ENCODE data around the gene ZNF23.

ZNF23 gene

DNA sequence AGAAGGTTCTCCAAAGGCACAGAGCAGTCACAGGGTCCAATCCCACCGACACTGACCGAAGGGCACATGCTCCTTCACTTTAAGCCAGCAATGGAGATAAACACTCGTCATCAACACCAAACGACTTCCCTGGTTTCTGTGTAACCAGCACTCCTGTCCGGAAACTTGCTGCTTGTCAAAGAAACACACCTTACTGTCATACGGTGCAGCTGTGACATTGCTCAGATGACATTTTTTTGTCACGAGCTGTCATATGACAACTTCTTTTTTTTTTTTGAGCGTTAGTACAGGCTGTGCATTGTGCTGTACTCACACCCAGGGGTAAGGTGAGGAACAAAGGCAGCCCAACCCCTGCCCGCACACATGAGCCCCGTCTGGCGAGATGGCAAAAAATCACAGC lies 59.4 kb downstream of the ZNF23 start:
- CTCF ChIA-PET = interaction anchor here (0.7 to 1.6 kb wide), 3 partner anchors 9 to 146 kb away, joined by 3 to 7 read pairs (median 6); no protein-coding TSS in a partner anchor
- no peak for DNase-seq (ENCODE audit: extremely low spot score)
- no peak for TF ChIP-seq L3MBTL2 (conservative IDR thresholded peaks at IDR 0.05)
- no peak for TF ChIP-seq TARDBP (IDR thresholded peaks at IDR 0.05)
- POLR2A ChIA-PET = no interaction called here

DNA sequence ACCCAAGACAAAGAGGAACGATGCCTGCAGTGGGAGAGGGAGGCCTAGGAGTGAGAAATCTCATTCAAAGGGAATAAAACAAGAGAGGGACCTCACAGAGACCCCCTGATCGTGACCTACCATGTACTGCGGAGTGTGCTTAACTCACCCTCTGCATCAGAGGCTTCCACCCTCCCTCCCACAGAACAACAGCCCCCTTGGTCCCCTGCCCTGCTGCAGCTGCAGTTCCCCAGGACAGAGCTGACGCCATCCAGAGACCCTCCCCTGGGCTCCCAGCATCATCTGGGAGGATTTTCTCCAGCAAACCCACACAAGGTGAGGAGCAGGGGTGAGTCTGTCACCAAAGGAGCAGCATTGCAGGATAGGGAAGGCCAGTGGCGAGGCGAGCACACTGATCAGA lies 60.0 kb downstream of the ZNF23 start:
- TF ChIP-seq PKNOX1 (IDR thresholded peaks at IDR 0.05) = no peak
- TF ChIP-seq ARNT (IDR thresholded peaks at IDR 0.05) = no peak
- no peak for TF ChIP-seq SP1 (IDR thresholded peaks at IDR 0.05)
- no peak for TF ChIP-seq LEF1 (IDR thresholded peaks at IDR 0.05; ENCODE audit: borderline replicate concordance)
- TF ChIP-seq ELF4 (IDR thresholded peaks at IDR 0.05) = no peak
- no peak for TF ChIP-seq FOXK2 (IDR thresholded peaks at IDR 0.05)
- TF ChIP-seq L3MBTL2 (conservative IDR thresholded peaks at IDR 0.05) = no peak
- TF ChIP-seq NFRKB (IDR thresholded peaks at IDR 0.05) = no peak
- TF ChIP-seq FOXM1 (IDR thresholded peaks at IDR 0.05; ENCODE audit: borderline replicate concordance) = no peak
- no peak for TF ChIP-seq SUZ12 (IDR thresholded peaks at IDR 0.05)
- TF ChIP-seq BHLHE40 (IDR thresholded peaks at IDR 0.05; ENCODE audit: borderline replicate concordance) = no peak
- no peak for TF ChIP-seq FOXA1 (IDR thresholded peaks at IDR 0.05)
- TF ChIP-seq HDGF (IDR thresholded peaks at IDR 0.05; ENCODE audit: borderline replicate concordance) = no peak
- TF ChIP-seq ZNF384 (IDR thresholded peaks at IDR 0.05) = no peak
- no peak for TF ChIP-seq CTBP1 (IDR thresholded peaks at IDR 0.05; ENCODE audit: borderline replicate concordance)
- TF ChIP-seq TARDBP (IDR thresholded peaks at IDR 0.05) = no peak
- DNase-seq (ENCODE audit: extremely low spot score) = no peak
- ChIA-PET POLR2A (no interaction called here), CTCF (no interaction called here)

DNA sequence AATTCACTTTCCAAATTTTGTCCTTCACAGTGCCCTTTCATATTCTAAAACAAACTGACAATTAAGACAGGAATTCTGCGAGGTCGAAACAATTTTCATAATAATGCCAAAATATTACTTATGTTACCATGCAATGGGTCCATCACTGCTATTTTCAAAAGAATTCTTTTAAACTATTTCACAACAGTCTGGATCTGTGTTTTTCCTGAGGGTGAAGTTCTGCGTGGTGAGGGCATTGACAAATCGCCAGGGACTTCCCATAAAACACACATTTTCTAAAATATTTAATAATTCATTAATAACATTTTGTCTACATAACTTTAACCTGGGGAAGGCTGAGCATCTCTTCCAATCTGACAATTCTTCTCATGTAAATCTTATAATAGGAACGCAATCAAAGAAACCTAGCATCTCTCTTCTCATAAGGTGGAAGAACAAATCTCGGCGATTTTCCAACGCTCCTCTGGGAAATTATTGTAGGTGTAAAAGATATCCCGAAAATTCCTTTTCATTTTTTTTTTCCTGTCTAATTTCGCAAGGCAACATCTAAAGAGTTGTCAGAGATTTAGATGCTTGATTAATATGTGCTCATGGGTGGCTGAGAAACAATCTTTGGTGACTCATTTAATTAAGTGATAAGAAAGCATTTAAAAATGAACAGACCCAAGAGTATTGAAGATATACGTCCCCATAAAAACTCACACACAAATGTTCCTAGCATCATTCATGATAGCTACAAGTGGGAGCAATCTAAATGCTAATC lies 62.1 kb downstream of the ZNF23 start:
- ChIA-PET POLR2A (no interaction called here), CTCF (interaction anchor here (1.5 kb wide), 1 partner anchor 13 kb away, joined by 3 read pairs; no protein-coding TSS in a partner anchor)
- DNase-seq (ENCODE audit: extremely low spot score) = no peak
- TF ChIP-seq SUZ12 (IDR thresholded peaks at IDR 0.05) = no peak
- no peak for TF ChIP-seq FOXM1 (IDR thresholded peaks at IDR 0.05; ENCODE audit: borderline replicate concordance)
- TF ChIP-seq FOXK2 (IDR thresholded peaks at IDR 0.05) = no peak
- no peak for TF ChIP-seq SP1 (IDR thresholded peaks at IDR 0.05)
- TF ChIP-seq FOXA1 (IDR thresholded peaks at IDR 0.05) = no peak
- no peak for TF ChIP-seq ELF4 (IDR thresholded peaks at IDR 0.05)
- no peak for TF ChIP-seq ZNF384 (IDR thresholded peaks at IDR 0.05)
- no peak for TF ChIP-seq ARNT (IDR thresholded peaks at IDR 0.05)
- TF ChIP-seq NFRKB (IDR thresholded peaks at IDR 0.05) = no peak
- TF ChIP-seq PKNOX1 (IDR thresholded peaks at IDR 0.05) = no peak
- TF ChIP-seq LEF1 (IDR thresholded peaks at IDR 0.05; ENCODE audit: borderline replicate concordance) = no peak
- no peak for TF ChIP-seq BHLHE40 (IDR thresholded peaks at IDR 0.05; ENCODE audit: borderline replicate concordance)
- no peak for TF ChIP-seq CTBP1 (IDR thresholded peaks at IDR 0.05; ENCODE audit: borderline replicate concordance)
- TF ChIP-seq L3MBTL2 (conservative IDR thresholded peaks at IDR 0.05) = no peak
